Ovary (tissue), 9 donors: ENCODE results near the gene ZNF560. TPM values are rescaled to one million over a fixed set of nuclear protein-coding genes. Genes with fewer than 3 reads are reported as not detected.

Experiments
- DNase-seq, 5 donors: peaks; one replicate each; pipeline ENCODE4 v3.0.0-alpha.2; 2019 to 2020
- H3K27ac ChIP-seq, 2 donors: fragments of 200-600 bp; one replicate each; pipeline versions ENCODE4 v1.5.1 to v1.8.0; 2019 to 2022
- H3K27me3 ChIP-seq: fragments of 200-600 bp; one replicate; pipeline ENCODE4 v1.8.0; 2022
- H3K36me3 ChIP-seq: fragments of 200-600 bp; sonication (generic); one replicate; pipeline ENCODE4 v1.5.1; 2019
- H3K4me1 ChIP-seq: one replicate; pipeline ENCODE4 v1.8.1; 2013; ENCODE audit warnings: mild to moderate bottlenecking, moderate library complexity; ENCODE audit not compliant: insufficient read depth
- H3K4me3 ChIP-seq: fragments of 200-600 bp; sonication (generic); one replicate; pipeline ENCODE4 v1.5.1; 2017
- H3K9me3 ChIP-seq, 2 donors: fragments of 200-600 bp in 1 of 2; sonication (generic) in 1 of 2; one replicate each; pipeline versions ENCODE4 v1.5.1 to v1.8.1; 2013 to 2019; ENCODE audit warnings: mild to moderate bottlenecking in 1 of 2, moderate library complexity in 1 of 2
- CTCF ChIP-seq, 3 donors: fragments of 450-650 bp in 2 of 3; fragments of 200-600 bp in 1 of 3; IDR thresholded peaks; one replicate each; pipeline versions ENCODE4 v1.5.1 to v1.8.0; 2016 to 2022; ENCODE audit warnings: antibody characterized with exemption in 3 of 3, mild to moderate bottlenecking in 1 of 3
- EP300 ChIP-seq: sonication (generic); formaldehyde crosslinking; IDR thresholded peaks from one replicate; pipeline ENCODE4 v1.6.1; 2017; ENCODE audit warnings: antibody characterized with exemption
- POLR2A ChIP-seq: fragments of 450-650 bp; IDR thresholded peaks from one replicate; pipeline ENCODE4 v1.6.1; 2017; ENCODE audit warnings: antibody characterized with exemption, mild to moderate bottlenecking, moderate library complexity
- WGBS, 3 donors: extraction: QIAGEN DNeasy Blood & Tissue Kit in 1 of 3; methylation state at CpG; one replicate each; pipeline versions ENCODE4 v1.1.5 to v1.1.7; 2013 to 2017; 5-methylcytosine and 5-hydroxymethylcytosine counted together
- intact Hi-C, 4 donors: fragments of 100-400 bp; cut with DNase I; formaldehyde crosslinking; loops; one replicate each; pipeline versions ENCODE4 v1.11.0 to v1.15.1; 2022 to 2023
- polyA plus RNA-seq, 2 donors: library from polyadenylated mRNA; stranded (reverse); fragments of 200-250 nt in 1 of 2; fragments of 350-450 nt in 1 of 2; fragmentation: Illumina TruSeq in 1 of 2; extraction: RNeasy Lipid Tissue Mini Kit (QIAGEN cat#74804) in 1 of 2; gene quantifications; one replicate each; pipeline ENCODE4 v1.2.3, GENCODE V29; 2013 to 2014
- total RNA-seq, 7 donors: library from RNA; depleted of rRNA in 2 of 7; stranded (reverse); fragments of >200 nt in 2 of 7; fragmentation: NEBNext Ultra II Directional in 3 of 7; extraction: Animal tissue kit (Norgen Biotek cat#: 25700) in 3 of 7; gene quantifications; one replicate each; pipeline versions ENCODE4 v1.1.0 to v1.2.4, GENCODE V29; 2016 to 2023
- donor health status: DM: no; HTN: no; CAD: no; lungs with moderate emphysema.
- donor health status: DM: no; HTN: no; CAD: no.
- donor health status: Bipolar disorder and iron deficiency.
- donor health status: DM: yes; HTN: yes; CAD: no.
- donor health status: DM: no; HTN: no; CAD: no.
- donor health status: DM: yes; HTN: yes; CAD: no.

The ZNF560 gene
- total and polyA plus RNA-seq, 9 donors: 0.07 to 0.38 (median 0.22) TPM; not detected in 3

GRCh38 chr19:9507285-9507684 is 8.9 kb upstream of the ZNF560 start:
- no peak overlapping the region for H3K4me3 ChIP-seq
- no peaks in the 10 kb centered on the region for H3K27me3 ChIP-seq
- intact Hi-C loops: no loop called here
- no peak overlapping the region for H3K27ac ChIP-seq
- H3K4me1 ChIP-seq: no peaks in the 10 kb centered on the region
- TF ChIP-seq POLR2A (no peak), CTCF (IDR thresholded peaks at IDR 0.05) (no peak), EP300 (no peak)
- H3K9me3 ChIP-seq: peaks cover 3 to 7% of the 10 kb centered on the region in 2 donors
- H3K36me3 ChIP-seq: no peaks in the 10 kb centered on the region
- no peak for DNase-seq
- 82 to 86% (median 85%) methylated on average over 3 of the region's 3 CpGs for WGBS, 3 donors

GRCh38 chr19:9500796-9501195 is 2.4 kb upstream of the ZNF560 start:
- DNase-seq: no peak
- no peaks in the 10 kb centered on the region for H3K4me1 ChIP-seq
- H3K27ac ChIP-seq: no peak overlapping the region
- no peaks in the 10 kb centered on the region for H3K27me3 ChIP-seq
- TF ChIP-seq POLR2A: no peak
- intact Hi-C loops: no loop called here
- WGBS, 3 donors: 84 to 95% (median 95%) methylated on average over 1 of the region's 1 CpG
- no peaks in the 10 kb centered on the region for H3K36me3 ChIP-seq
- H3K9me3 ChIP-seq: peaks cover 0 to 21% of the 10 kb centered on the region in 2 donors
- H3K4me3 ChIP-seq: no peak overlapping the region

- TF ChIP-seq EP300 (no peak), POLR2A (no peak), CTCF (IDR thresholded peaks at IDR 0.05) (no peak)
- no peaks in the 10 kb centered on the region for H3K27me3 ChIP-seq
- peaks cover 0 to 13% of the 10 kb centered on the region in 2 donors for H3K9me3 ChIP-seq
- DNase-seq: no peak
- H3K27ac ChIP-seq: no peak overlapping the region
- no peak overlapping the region for H3K4me3 ChIP-seq
- 76 to 90% (median 87%) methylated on average over 2 of the region's 2 CpGs for WGBS, 3 donors
- intact Hi-C loops: no loop called here
- H3K36me3 ChIP-seq: no peaks in the 10 kb centered on the region
- no peaks in the 10 kb centered on the region for H3K4me1 ChIP-seq
Observed at GRCh38 chr19:9494096-9494495, 4.3 kb downstream of the ZNF560 start.

- Histone ChIP-seq H3K27ac (no peak overlapping the region), H3K4me1 (no peaks in the 10 kb centered on the region), H3K9me3 (peaks cover 0 to 4% of the 10 kb centered on the region in 2 donors), H3K27me3 (no peaks in the 10 kb centered on the region), H3K4me3 (no peak overlapping the region), H3K36me3 (no peaks in the 10 kb centered on the region)
- 84 to 97% (median 91%) methylated on average over 2 of the region's 2 CpGs for WGBS, 3 donors
- intact Hi-C loops: no loop called here
- TF ChIP-seq POLR2A: no peak
- no peak for TF ChIP-seq CTCF (IDR thresholded peaks at IDR 0.05)
- TF ChIP-seq EP300: no peak
- no peak for DNase-seq
Observed at GRCh38 chr19:9487016-9487415, 11.4 kb downstream of the ZNF560 start.

- Histone ChIP-seq H3K36me3 (no peaks in the 10 kb centered on the region), H3K27ac (no peak overlapping the region), H3K4me3 (no peak overlapping the region), H3K9me3 (peaks cover 0 to 4% of the 10 kb centered on the region in 2 donors), H3K4me1 (no peaks in the 10 kb centered on the region), H3K27me3 (no peaks in the 10 kb centered on the region)
- no peak for DNase-seq
- 81 to 85% (median 82%) methylated on average over 2 of the region's 2 CpGs for WGBS, 3 donors
- no peak for TF ChIP-seq EP300
- TF ChIP-seq POLR2A: no peak
- TF ChIP-seq CTCF (IDR thresholded peaks at IDR 0.05): no peak
- intact Hi-C loops: no loop called here
Observed at GRCh38 chr19:9485140-9485539, 13.3 kb downstream of the ZNF560 start.
